GM12891 (cell line): ENCODE results near the gene RHOB.

Experiments used
- DNase-seq: peaks from one replicate; pipeline ENCODE4 v3.0.0; 2011; ENCODE audit warnings: low spot score; ENCODE audit not compliant: insufficient read length
- FAIRE-seq: peaks from 2 replicates; lab custom pipeline; 2011; peaks lifted over from hg19 to GRCh38; lab: Jason Lieb, UNC
- PAX5 ChIP-seq: IDR thresholded peaks from 2 replicates; pipeline ENCODE4 v1.6.1; 2011; ENCODE audit warnings: low read length, moderate library complexity, mild to moderate bottlenecking; ENCODE audit not compliant: insufficient read depth, severe bottlenecking
- POLR2A ChIP-seq: IDR thresholded peaks from 2 replicates; pipeline ENCODE4 v1.6.1; 2011; ENCODE audit warnings: low read depth, low read length, control low read depth
- POLR2AphosphoS5 ChIP-seq: IDR thresholded peaks from 2 replicates; pipeline ENCODE4 v1.6.1; 2011; ENCODE audit warnings: low read depth, low read length, control low read depth
- POU2F2 ChIP-seq: IDR thresholded peaks from 2 replicates; pipeline ENCODE4 v1.6.1; 2011; ENCODE audit warnings: low read depth, mild to moderate bottlenecking, control low read depth, low read length, moderate library complexity
- SPI1 ChIP-seq: IDR thresholded peaks from 2 replicates; pipeline ENCODE4 v1.6.1; 2011; ENCODE audit warnings: low read depth, low read length, control low read depth
- TAF1 ChIP-seq: IDR thresholded peaks from 2 replicates; pipeline ENCODE4 v1.6.1; 2011; ENCODE audit warnings: low read depth, low read length, control low read depth

Gene RHOB

DNA sequence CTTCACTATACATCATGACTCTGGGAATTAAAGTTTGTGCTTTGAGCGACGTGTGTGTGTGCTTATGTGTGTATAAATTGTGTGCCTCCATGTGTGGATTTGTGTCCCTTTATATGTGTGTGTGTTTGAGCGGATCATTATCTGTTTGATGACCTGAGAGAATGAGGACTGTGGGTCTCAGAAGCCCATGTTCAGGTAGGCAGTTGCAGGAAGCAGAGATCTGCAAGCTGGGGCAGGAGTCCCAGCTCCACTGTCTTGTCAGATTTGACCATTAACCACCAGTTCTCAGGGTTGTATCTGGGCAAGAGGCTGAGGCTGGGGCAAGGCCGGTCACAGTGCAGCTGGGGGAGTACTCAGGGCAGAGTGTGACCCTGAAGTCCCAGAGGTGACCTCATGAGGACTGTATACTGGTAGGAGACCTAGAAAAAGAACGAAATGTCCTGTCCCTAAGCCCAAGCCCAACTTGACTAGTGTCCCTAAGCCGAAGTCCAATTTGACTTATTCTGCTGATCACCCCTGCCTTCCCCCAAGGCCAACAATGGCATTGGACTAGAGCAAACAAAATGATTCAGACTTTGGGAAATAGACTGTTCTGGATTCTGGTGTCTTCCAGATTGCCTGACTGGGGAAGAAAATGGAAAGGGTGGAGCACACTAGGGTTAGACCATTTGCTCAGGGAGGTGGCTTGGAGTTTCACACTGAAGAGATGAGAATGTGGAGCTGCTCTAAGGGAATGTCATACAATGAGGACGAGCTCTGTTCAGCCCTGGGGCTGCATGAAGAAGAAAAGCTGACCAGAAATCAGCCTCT lies 28.1 kb downstream of the RHOB start:
- DNase-seq (no peak), FAIRE-seq (no peak)
- TF ChIP-seq TAF1: no peak
- no peak for TF ChIP-seq POLR2A
- TF ChIP-seq POU2F2: no peak

DNA sequence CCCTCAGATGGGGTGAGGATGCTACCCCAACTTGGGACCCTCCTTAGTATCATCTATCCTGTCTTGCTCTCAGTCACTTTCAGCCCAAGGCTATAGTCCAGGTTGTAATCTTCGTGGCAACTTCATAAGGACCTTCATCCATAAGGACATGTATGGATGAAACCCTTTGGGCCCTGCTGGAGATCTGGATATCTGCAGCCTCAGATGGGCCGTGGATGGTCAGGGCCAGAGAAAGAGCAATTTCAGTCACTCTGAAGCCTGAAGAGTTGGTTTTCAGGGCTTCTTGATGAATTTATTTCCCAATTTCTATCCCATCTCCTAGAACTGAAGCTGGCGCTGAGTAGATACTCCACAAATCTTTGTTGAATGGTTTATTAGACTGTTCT lies 28.7 kb downstream of the RHOB start:
- FAIRE-seq: no peak
- no peak for DNase-seq
- TF ChIP-seq TAF1 (no peak), POLR2A (no peak), SPI1 (no peak), PAX5 (no peak), POLR2AphosphoS5 (no peak), POU2F2 (no peak)

DNA sequence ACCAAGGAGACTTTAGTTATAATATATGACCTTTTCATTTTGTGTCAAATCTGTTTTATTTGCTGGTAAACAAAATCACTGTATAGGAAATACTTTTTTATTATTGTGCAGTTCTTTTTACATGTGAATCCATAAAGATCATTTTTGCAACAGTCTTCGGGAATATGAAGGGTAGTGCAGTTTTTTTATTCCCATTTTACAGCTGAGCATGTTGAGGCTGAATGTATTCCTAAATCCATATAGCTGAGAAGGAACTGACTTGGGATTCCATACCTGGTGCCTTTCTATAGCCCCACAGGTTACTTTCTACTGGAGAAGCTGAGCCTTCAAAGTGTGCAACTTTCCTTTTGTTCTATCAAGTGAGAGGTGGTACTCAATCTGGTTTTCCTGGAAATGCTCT lies 29.6 kb downstream of the RHOB start:
- DNase-seq (no peak), FAIRE-seq (no peak)
- TF ChIP-seq TAF1 (no peak), SPI1 (no peak), PAX5 (no peak), POLR2AphosphoS5 (no peak)

DNA sequence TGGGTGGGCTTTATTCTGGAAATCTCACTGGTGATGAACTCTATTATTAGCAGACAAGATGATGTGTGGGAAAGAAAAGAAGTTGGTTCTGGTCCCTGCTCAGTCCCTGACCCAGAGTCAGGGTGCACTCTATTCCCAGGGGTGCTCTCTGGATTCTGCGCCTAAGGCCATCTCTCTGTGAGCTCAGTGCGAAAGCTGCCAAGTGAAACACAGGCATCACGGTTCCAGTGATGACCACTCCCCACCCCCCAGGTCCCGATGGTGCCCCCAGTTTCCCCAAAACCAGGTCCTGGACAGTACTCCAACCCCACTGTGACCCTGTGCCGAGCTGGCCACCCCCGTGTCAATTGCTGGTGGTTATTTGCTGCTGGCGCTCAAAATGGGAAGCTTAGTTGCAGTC lies 30.1 kb downstream of the RHOB start:
- no peak for TF ChIP-seq POLR2AphosphoS5
- TF ChIP-seq POU2F2: no peak
- FAIRE-seq: no peak
- DNase-seq: no peak

DNA sequence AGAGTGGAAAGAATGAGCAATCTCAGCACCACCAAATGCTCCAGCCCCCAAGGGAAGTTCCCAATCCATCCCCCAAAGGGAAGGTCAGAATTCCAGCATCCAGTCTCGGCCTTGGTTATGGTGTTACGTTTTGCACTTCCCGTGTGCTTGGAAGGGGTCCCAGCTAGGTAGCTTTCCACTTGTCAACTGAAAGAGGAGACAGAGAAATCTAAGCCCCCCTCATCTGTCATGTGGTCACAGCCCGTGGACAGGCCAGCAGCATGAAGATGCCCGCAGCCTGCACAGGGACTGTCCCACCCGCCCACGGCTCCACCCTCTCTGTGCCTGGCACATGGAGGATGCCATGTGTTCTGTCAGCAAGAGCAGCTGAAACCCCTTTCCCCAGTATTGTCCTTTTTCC lies 32.1 kb downstream of the RHOB start:
- FAIRE-seq (no peak), DNase-seq (no peak)
- no peak for TF ChIP-seq POU2F2
- TF ChIP-seq PAX5: no peak
- no peak for TF ChIP-seq TAF1
- TF ChIP-seq POLR2A: no peak
- TF ChIP-seq SPI1: no peak
- no peak for TF ChIP-seq POLR2AphosphoS5

DNA sequence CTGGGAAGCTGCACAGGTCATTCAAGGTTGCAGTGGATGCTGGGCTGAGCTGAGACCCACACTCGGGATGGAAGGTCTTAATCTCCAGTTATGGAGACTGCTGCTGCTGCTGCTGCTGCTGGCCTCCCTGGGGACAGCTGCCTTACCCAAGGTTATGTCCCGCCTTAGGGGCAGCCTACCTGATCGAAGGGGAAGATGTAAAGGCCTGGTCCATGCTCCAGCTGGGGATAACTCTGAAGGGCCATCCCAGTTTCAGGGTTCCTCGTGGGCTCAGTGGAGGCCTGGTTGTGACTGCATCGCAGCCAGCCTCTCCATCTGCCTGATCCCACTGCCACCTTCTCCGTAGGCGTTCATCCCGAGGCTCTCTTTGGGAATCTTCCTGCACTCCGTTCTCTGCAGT lies 33.0 kb downstream of the RHOB start:
- no peak for DNase-seq
- FAIRE-seq: no peak
- no peak for TF ChIP-seq POLR2A
- no peak for TF ChIP-seq PAX5
- no peak for TF ChIP-seq POLR2AphosphoS5
- TF ChIP-seq SPI1: no peak
- no peak for TF ChIP-seq TAF1
- TF ChIP-seq POU2F2: no peak

DNA sequence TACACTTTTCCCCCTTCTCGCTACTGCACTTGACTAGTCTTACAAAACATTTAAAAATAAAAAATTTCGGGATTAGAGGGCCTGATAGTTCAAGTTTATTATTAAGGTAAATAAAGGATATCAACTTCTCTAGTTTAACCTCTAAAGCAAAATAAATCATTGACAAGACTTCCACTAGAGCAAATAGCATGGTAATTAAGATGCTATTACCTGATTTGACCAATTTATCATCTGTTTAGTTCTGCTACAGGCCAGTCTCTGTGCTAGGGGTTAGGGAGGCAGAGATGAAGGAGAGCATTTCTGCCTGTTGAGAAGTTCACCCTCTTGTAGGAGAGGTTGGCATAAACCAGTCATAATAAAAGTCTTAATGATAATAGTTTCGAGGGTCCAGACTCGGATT lies 34.0 kb downstream of the RHOB start:
- TF ChIP-seq POU2F2: no peak
- no peak for TF ChIP-seq SPI1
- TF ChIP-seq PAX5: no peak
- TF ChIP-seq TAF1: no peak
- TF ChIP-seq POLR2A: no peak
- no peak for TF ChIP-seq POLR2AphosphoS5
- DNase-seq (no peak), FAIRE-seq (no peak)

DNA sequence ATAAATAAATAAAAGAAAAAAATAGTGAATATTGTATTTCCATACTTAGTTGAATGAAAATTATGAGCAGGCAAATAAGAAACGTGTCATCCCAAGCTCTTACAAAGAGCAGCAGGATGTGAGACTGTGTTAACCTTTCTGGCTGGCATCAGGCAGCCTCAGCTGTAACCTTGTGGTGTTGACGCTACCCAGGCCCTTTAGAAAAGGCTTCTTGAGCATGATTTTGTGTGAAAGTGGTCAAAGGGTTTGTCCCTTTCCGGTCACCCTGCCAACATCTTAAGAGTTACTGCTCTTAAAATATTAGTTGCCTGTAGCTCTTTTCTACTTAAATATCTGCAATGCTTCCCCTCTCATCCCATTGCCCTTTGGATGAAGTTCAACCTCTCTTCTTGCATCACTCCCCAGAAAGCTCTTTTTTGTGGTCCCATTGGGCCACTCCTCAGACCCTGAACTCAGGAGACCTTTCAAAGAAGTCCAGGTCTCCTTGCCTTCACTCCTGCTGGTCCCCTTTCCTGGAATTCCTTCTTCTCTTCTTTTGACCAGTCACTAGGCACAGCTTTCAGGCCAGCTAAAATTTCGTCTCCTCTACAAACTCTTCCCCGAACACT lies 35.0 kb downstream of the RHOB start:
- no peak for TF ChIP-seq POLR2A
- no peak for TF ChIP-seq POU2F2
- TF ChIP-seq SPI1: no peak
- FAIRE-seq (no peak), DNase-seq (no peak)

DNA sequence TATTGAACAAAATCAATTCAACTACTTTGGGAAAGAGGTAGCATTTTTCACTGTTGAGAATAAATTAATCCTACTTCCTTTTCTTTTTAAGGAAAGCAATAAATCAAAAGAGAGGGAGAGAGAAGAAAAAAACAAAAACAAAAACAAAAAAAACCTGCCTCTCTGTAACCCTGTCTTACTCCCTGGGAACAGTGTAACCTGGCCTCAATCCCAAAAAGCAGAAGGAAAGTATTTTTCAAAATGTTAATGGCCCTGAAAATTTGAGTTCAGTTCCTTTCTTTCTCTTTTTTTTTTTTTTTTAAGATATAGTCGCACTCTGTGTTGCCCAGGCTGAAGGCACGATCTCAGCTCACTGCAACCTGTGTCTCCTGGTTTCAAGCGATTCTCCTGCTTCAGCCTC lies 35.9 kb downstream of the RHOB start:
- FAIRE-seq (no peak), DNase-seq (no peak)
- TF ChIP-seq SPI1 (no peak), POLR2A (no peak), POU2F2 (no peak), PAX5 (no peak), TAF1 (no peak), POLR2AphosphoS5 (no peak)

DNA sequence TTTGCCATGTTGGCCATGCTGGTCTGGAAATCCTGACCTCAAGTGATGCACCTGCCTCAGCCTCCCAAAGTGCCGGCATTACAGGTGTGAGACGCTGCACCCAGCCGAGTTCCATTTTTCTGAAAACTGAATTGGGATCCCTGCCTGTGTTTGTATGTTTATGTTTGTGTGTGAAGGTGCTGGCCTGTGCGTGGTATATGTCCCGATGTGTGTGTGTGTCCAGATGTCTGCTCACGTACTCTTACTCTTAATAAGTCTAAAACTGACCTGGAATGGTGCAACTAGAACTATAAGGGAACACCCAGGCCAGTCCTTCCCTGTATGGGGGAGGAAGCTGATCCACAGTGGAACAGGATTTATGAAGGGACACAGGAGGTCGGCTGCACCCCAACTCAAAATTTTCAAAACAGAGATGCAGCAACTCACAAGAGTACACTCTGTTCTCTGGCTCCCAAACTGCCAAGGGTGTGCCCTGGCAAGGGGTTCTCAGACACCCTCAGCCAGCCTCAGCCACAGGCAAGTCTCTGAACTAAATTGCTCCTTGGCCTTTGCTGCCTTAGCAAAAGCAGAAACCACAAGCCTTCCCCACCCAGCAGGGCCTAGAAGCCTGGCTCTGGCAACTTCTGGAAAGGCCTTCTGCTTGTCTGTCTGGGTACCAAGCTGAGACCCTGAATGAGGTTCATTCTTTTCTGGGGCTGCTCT lies 36.5 kb downstream of the RHOB start:
- FAIRE-seq (no peak), DNase-seq (no peak)
- TF ChIP-seq TAF1: no peak
- no peak for TF ChIP-seq POLR2AphosphoS5
- TF ChIP-seq POU2F2: no peak
- no peak for TF ChIP-seq SPI1
- TF ChIP-seq POLR2A: no peak
- TF ChIP-seq PAX5: no peak
